ENCODE measurements around the gene C9orf78. TPM values are rescaled to one million over a fixed set of nuclear protein-coding genes. Genes with fewer than 3 reads are reported as not detected.
"Not testable (repeated sequence)": the region's sequence is repeated elsewhere in the genome, so short reads cannot be mapped to it uniquely, and the experiment has no call there.

C9orf78 gene
- total RNA-seq, 1 donor from 2014 or later, result 38.9 TPM

GRCh38 chr9:129786481-129786880 lies 48.6 kb downstream of the C9orf78 start:
- no peak for DNase-seq (ENCODE audit: extremely low spot score, unreplicated experiment)
- TF ChIP-seq CTCF (IDR thresholded peaks at IDR 0.05), result no peak
- Mint-ChIP-seq H3K36me3 (ENCODE audit: unreplicated experiment) (no peaks in the 10 kb centered on the region), H3K9me3 (ENCODE audit: unreplicated experiment) (no peaks in the 10 kb centered on the region), H3K4me3 (ENCODE audit: unreplicated experiment) (no peak overlapping the region), H3K27ac (ENCODE audit: unreplicated experiment) (no peak overlapping the region), H3K4me1 (ENCODE audit: unreplicated experiment) (peaks cover 3% of the 10 kb centered on the region), H3K27me3 (ENCODE audit: unreplicated experiment) (peaks cover 28% of the 10 kb centered on the region)

- DNase-seq (ENCODE audit: extremely low spot score, unreplicated experiment), result no peak
- TF ChIP-seq CTCF (IDR thresholded peaks at IDR 0.05), result no peak
- H3K4me3 Mint-ChIP-seq (ENCODE audit: unreplicated experiment), result no peak overlapping the region
- peaks cover 28% of the 10 kb centered on the region for H3K27me3 Mint-ChIP-seq (ENCODE audit: unreplicated experiment)
- peaks cover 3% of the 10 kb centered on the region for H3K4me1 Mint-ChIP-seq (ENCODE audit: unreplicated experiment)
- no peaks in the 10 kb centered on the region for H3K36me3 Mint-ChIP-seq (ENCODE audit: unreplicated experiment)
- no peaks in the 10 kb centered on the region for H3K9me3 Mint-ChIP-seq (ENCODE audit: unreplicated experiment)
- no peak overlapping the region for H3K27ac Mint-ChIP-seq (ENCODE audit: unreplicated experiment)
Observed at GRCh38 chr9:129785866-129786265, 49.2 kb downstream of the C9orf78 start.

- not testable (repeated sequence) for H3K36me3 Mint-ChIP-seq (ENCODE audit: unreplicated experiment); DNase-seq (ENCODE audit: extremely low spot score, unreplicated experiment); H3K4me1 Mint-ChIP-seq (ENCODE audit: unreplicated experiment); H3K9me3 Mint-ChIP-seq (ENCODE audit: unreplicated experiment); H3K27ac Mint-ChIP-seq (ENCODE audit: unreplicated experiment); H3K4me3 Mint-ChIP-seq (ENCODE audit: unreplicated experiment)
- peaks cover 30% of the 10 kb centered on the region for H3K27me3 Mint-ChIP-seq (ENCODE audit: unreplicated experiment)
Observed at GRCh38 chr9:129784970-129785369, 50.1 kb downstream of the C9orf78 start.

GRCh38 chr9:129783516-129784361 lies 51.3 kb downstream of the C9orf78 start:
- H3K36me3 Mint-ChIP-seq (ENCODE audit: unreplicated experiment), result no peaks in the 10 kb centered on the region
- H3K27me3 Mint-ChIP-seq (ENCODE audit: unreplicated experiment), result peaks cover 31% of the 10 kb centered on the region
- H3K9me3 Mint-ChIP-seq (ENCODE audit: unreplicated experiment), result no peaks in the 10 kb centered on the region
- H3K4me3 Mint-ChIP-seq (ENCODE audit: unreplicated experiment), result no peak overlapping the region
- no peak overlapping the region for H3K27ac Mint-ChIP-seq (ENCODE audit: unreplicated experiment)
- DNase-seq (ENCODE audit: extremely low spot score, unreplicated experiment), result peak; percentile 89
- H3K4me1 Mint-ChIP-seq (ENCODE audit: unreplicated experiment), result no peaks in the 10 kb centered on the region
- TF ChIP-seq CTCF (IDR thresholded peaks at IDR 0.05), result peak; percentile 93

GRCh38 chr9:129781981-129782380 lies 53.1 kb downstream of the C9orf78 start:
- H3K4me1 Mint-ChIP-seq (ENCODE audit: unreplicated experiment), result peaks cover 10% of the 10 kb centered on the region
- no peak overlapping the region for H3K4me3 Mint-ChIP-seq (ENCODE audit: unreplicated experiment)
- no peaks in the 10 kb centered on the region for H3K9me3 Mint-ChIP-seq (ENCODE audit: unreplicated experiment)
- DNase-seq (ENCODE audit: extremely low spot score, unreplicated experiment), result no peak
- no peak for TF ChIP-seq CTCF (IDR thresholded peaks at IDR 0.05)
- no peaks in the 10 kb centered on the region for H3K36me3 Mint-ChIP-seq (ENCODE audit: unreplicated experiment)
- no peak overlapping the region for H3K27ac Mint-ChIP-seq (ENCODE audit: unreplicated experiment)
- H3K27me3 Mint-ChIP-seq (ENCODE audit: unreplicated experiment), result peaks cover 23% of the 10 kb centered on the region

Data from osteocyte (in vitro differentiated cells).